Body of pancreas (tissue), 4 donors: ENCODE results near the gene GPM6B.

Experiments used
- CTCF ChIP-seq, 7 experiments: fragments of 450-650 bp in 4 of 7; fragments of 200-600 bp in 3 of 7; sonication (generic) in 3 of 7; IDR thresholded peaks; one replicate each; pipeline ENCODE4 v1.5.1; 2016 to 2019; ENCODE audit warnings: antibody characterized with exemption in 7 of 7
- POLR2A ChIP-seq, 3 donors: fragments of 450-650 bp; IDR thresholded peaks; one replicate each; pipeline ENCODE4 v1.6.1; 2016; ENCODE audit warnings: antibody characterized with exemption in 3 of 3, mild to moderate bottlenecking in 2 of 3

DNA sequence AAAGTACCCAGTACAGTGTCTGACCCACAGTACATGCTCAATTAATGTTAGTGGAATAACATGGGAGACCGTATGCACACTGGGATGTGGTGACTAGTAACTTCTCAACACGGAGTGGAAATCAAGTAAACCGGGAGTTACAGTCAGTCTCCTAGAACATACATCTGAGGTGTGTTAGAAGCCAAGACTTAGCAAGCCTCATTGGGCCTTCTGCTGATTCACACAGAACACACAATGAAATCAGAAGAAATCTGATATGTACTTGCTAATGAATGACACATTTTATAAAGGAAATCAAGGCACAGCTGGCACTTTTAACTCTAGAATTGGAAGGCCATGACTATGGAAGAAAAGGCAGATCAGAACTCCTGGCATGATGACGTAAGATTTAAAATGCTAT, 95.5 kb downstream of the GPM6B start:
- TF ChIP-seq CTCF (IDR thresholded peaks at IDR 0.05) (no peak), POLR2A (IDR thresholded peaks at IDR 0.05) (no peak)
